Caco-2 (cell line): Measurements from ENCODE around the gene MED8. TPM values are rescaled to one million over a fixed set of nuclear protein-coding genes. Genes with fewer than 3 reads are reported as not detected.
A peak's percentile ranks its signal among the peaks of the same experiment; 100 is the strongest.
"Not testable (repeated sequence)": the region's sequence is repeated elsewhere in the genome, so short reads cannot be mapped to it uniquely, and the experiment has no call there.

Experiments
- BruUV-seq: library from RNA; stranded (reverse); fragments of 400-500 nt; replicated peaks from 2 replicates; lab custom pipeline; 2021; lab: Mats Ljungman, UMichigan
- CTCF ChIA-PET: fragments of 300-600 bp; sonication (Branson Sonifier 250); formaldehyde crosslinking; loops from one replicate; lab custom pipeline; 2022; ENCODE audit warnings: antibody characterized with exemption; lab: Charles Lee
- POLR2A ChIA-PET: fragments of 300-600 bp; sonication (Branson Sonifier 250); formaldehyde crosslinking; loops from one replicate; lab custom pipeline; 2022; ENCODE audit warnings: antibody characterized with exemption; lab: Charles Lee
- DNase-seq, 2 experiments: peaks; one replicate each; pipeline versions ENCODE4 v3.0.0 to v3.0.0-alpha.2; 2020 to 2022
- H3K27me3 ChIP-seq: replicated peaks from 2 replicates; pipeline ENCODE4 v1.6.0; 2011; ENCODE audit warnings: low read length; ENCODE audit not compliant: control insufficient read depth, insufficient read depth
- H3K36me3 ChIP-seq: 2 replicates; pipeline ENCODE4 v1.5.1; 2011; ENCODE audit warnings: low read length; ENCODE audit not compliant: control insufficient read depth, insufficient read depth
- H3K4me1 ChIP-seq: fragments of 250-450 bp; sonication (Bioruptor Pico); 2 replicates; pipeline ENCODE4 v1.5.1; 2020; ENCODE audit warnings: mild to moderate bottlenecking
- H3K4me3 ChIP-seq: 2 replicates; pipeline ENCODE4 v1.5.1; 2011; ENCODE audit warnings: low read depth, mild to moderate bottlenecking, control low read depth, low read length
- H3K9me3 ChIP-seq: fragments of 250-450 bp; sonication (Bioruptor Pico); 2 replicates; pipeline ENCODE4 v1.5.1; 2020; ENCODE audit warnings: mild to moderate bottlenecking, moderate library complexity
- H3K27ac Mint-ChIP-seq: one replicate; pipeline ENCODE4 v1.8.0; 2022; ENCODE audit warnings: mixed read lengths; ENCODE audit not compliant: unreplicated experiment
- H3K27me3 Mint-ChIP-seq: one replicate; pipeline ENCODE4 v1.8.0; 2022; ENCODE audit warnings: mixed read lengths; ENCODE audit not compliant: insufficient read depth, unreplicated experiment
- H3K36me3 Mint-ChIP-seq: one replicate; pipeline ENCODE4 v1.8.0; 2022; ENCODE audit warnings: mild to moderate bottlenecking, mixed read lengths; ENCODE audit not compliant: insufficient read depth, unreplicated experiment
- H3K4me1 Mint-ChIP-seq: one replicate; pipeline ENCODE4 v1.8.0; 2022; ENCODE audit warnings: low read depth, mixed read lengths; ENCODE audit not compliant: unreplicated experiment
- H3K4me3 Mint-ChIP-seq: one replicate; pipeline ENCODE4 v1.8.0; 2022; ENCODE audit warnings: mild to moderate bottlenecking, moderate library complexity, mixed read lengths; ENCODE audit not compliant: unreplicated experiment
- H3K9me3 Mint-ChIP-seq: one replicate; pipeline ENCODE4 v1.8.0; 2022; ENCODE audit warnings: mixed read lengths; ENCODE audit not compliant: unreplicated experiment
- intact Hi-C: fragments of 100-400 bp; cut with micrococcal nuclease; formaldehyde crosslinking; loops from one replicate; pipeline ENCODE4 v1.10.0; 2022; ENCODE audit not compliant: unreplicated experiment
- total RNA-seq: library from RNA; stranded (reverse); gene quantifications from 2 replicates; pipeline ENCODE4 v1.2.3, GENCODE V29; 2022
- TF ChIP-seq, protein P1 (sequence below), 2 experiments: fragments of 200-600 bp in 1 of 2; IDR thresholded peaks; 1 replicate in 1 of 2; 2 replicates in 1 of 2; pipeline versions ENCODE4 v1.5.1 to v1.8.0; 2011 to 2022; ENCODE audit warnings: antibody characterized with exemption in 1 of 2, control low read depth in 1 of 2, inconsistent platforms in 1 of 2, low read depth in 1 of 2, low read length in 1 of 2, mild to moderate bottlenecking in 1 of 2, moderate library complexity in 1 of 2; ENCODE audit not compliant: insufficient read depth in 1 of 2, severe bottlenecking in 1 of 2, unreplicated experiment in 1 of 2

Gene MED8
- total RNA-seq, 1 experiment from 2014 or later: 35.8 TPM

DNA sequence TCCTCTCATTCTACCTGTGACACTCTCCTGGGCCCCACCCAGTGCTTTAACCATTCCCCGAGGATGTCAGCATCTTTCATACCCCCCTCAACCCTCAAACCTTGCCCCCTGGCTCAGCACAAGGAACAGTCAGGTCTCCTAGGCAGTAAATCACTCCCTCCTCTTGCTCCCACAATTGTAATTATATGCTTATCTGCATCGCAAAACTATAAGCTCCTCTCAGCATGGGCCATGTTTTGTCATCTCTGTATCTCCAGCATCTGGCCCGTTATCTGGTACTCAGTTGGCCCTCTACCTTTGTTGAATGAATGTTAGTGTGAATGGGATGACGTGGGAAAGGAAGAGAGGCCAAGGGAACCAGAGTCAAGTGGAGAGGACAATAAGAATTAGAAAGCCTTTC, 19.0 kb downstream of the MED8 start:
- no peak overlapping the region for H3K4me3 ChIP-seq
- DNase-seq: no peak
- H3K9me3 Mint-ChIP-seq: no peaks in the 10 kb centered on the region
- ChIA-PET POLR2A (no interaction called here), CTCF (no interaction called here)
- H3K27me3 Mint-ChIP-seq: no peaks in the 10 kb centered on the region
- peaks cover 15% of the 10 kb centered on the region for H3K4me1 ChIP-seq
- intact Hi-C loops: no loop called here
- peaks cover 9% of the 10 kb centered on the region for H3K36me3 Mint-ChIP-seq
- peak overlapping the region; percentile 33 for H3K4me3 Mint-ChIP-seq
- BruUV-seq: no TSS peak
- H3K9me3 ChIP-seq: no peaks in the 10 kb centered on the region
- H3K36me3 ChIP-seq: no peaks in the 10 kb centered on the region
- H3K27me3 ChIP-seq: no peaks in the 10 kb centered on the region
- H3K4me1 Mint-ChIP-seq: peaks cover 9% of the 10 kb centered on the region
- H3K27ac Mint-ChIP-seq: no peak overlapping the region
- TF ChIP-seq, protein P1, sequence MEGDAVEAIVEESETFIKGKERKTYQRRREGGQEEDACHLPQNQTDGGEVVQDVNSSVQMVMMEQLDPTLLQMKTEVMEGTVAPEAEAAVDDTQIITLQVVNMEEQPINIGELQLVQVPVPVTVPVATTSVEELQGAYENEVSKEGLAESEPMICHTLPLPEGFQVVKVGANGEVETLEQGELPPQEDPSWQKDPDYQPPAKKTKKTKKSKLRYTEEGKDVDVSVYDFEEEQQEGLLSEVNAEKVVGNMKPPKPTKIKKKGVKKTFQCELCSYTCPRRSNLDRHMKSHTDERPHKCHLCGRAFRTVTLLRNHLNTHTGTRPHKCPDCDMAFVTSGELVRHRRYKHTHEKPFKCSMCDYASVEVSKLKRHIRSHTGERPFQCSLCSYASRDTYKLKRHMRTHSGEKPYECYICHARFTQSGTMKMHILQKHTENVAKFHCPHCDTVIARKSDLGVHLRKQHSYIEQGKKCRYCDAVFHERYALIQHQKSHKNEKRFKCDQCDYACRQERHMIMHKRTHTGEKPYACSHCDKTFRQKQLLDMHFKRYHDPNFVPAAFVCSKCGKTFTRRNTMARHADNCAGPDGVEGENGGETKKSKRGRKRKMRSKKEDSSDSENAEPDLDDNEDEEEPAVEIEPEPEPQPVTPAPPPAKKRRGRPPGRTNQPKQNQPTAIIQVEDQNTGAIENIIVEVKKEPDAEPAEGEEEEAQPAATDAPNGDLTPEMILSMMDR (IDR thresholded peaks at IDR 0.05; ENCODE audit: insufficient read depth in 1 of 2, low read depth in 1 of 2, low read length in 1 of 2, severe bottlenecking in 1 of 2, unreplicated experiment in 1 of 2): no peak

DNA sequence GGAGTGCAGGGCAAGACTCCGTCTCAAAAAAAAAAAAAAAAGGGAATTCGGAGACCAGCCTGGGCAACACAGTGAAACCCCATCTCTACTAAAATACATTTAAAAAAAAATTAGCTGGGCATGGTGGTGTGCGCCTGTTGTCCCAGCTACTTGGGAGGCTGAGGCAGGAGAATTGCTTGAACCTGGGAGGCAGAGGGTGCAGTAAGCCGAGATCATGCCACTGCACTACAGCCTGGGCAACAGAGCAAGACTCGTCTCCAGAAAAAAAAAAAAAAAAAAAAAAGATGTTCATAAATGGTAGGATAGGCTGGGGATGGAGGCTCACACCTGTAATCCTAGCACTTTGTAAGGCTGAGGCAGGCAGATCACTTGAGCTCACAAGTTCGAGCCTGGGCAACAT, 19.8 kb downstream of the MED8 start:
- intact Hi-C loops, H3K4me3 Mint-ChIP-seq: not testable (repeated sequence)
- POLR2A ChIA-PET: interaction anchor here (0.6 to 0.7 kb wide), 2 partner anchors 9 to 404 kb away, joined by 3 to 10 read pairs; no protein-coding TSS in a partner anchor

DNA sequence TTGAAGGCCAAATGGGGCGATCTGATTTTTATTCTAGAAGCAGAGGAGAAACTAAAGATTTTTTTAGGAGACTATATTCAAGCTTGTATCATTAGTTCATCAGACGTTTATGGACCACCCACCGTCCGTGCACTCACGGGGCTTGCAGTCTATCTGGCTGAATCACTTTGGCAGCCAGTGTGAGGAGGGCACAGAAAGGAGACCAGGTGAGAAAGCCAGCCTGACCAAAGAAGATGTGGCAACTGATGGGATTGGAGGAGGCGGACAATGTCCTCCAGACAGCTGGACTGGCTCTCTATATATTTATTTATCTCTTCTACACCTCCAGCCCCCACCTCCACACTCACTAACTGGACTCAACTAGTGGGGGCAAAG, 21.0 kb downstream of the MED8 start:
- Mint-ChIP-seq H3K27me3 (no peaks in the 10 kb centered on the region), H3K4me3 (peak overlapping the region; percentile 79), H3K27ac (peak overlapping the region; percentile 84), H3K4me1 (peaks cover 25% of the 10 kb centered on the region), H3K9me3 (no peaks in the 10 kb centered on the region), H3K36me3 (peaks cover 24% of the 10 kb centered on the region)
- no peaks in the 10 kb centered on the region for H3K9me3 ChIP-seq
- H3K4me1 ChIP-seq: peaks cover 34% of the 10 kb centered on the region
- TSS peak; percentile 86 for BruUV-seq
- intact Hi-C loops: loop anchor here (1.0 kb wide), 2 partner anchors 21 to 46 kb away; partner anchors contain the start of genes MED8 and SZT2
- H3K36me3 ChIP-seq: peaks cover 3% of the 10 kb centered on the region
- ChIA-PET CTCF (interaction anchor here (0.7 to 3.1 kb wide), 3 partner anchors 10 to 142 kb away, joined by 3 to 36 read pairs (median 4); partner anchors contain the start of genes C1orf210 and CDC20), POLR2A (interaction anchor here (0.6 to 2.8 kb wide), 9 partner anchors 8 to 282 kb away, joined by 3 to 19 read pairs (median 6); partner anchors contain the start of genes C1orf210, CDC20, MED8 and TMEM125)
- peak overlapping the region; percentile 76 for H3K4me3 ChIP-seq
- TF ChIP-seq, protein P1 (IDR thresholded peaks at IDR 0.05; ENCODE audit: insufficient read depth in 1 of 2, low read depth in 1 of 2, low read length in 1 of 2, severe bottlenecking in 1 of 2, unreplicated experiment in 1 of 2): no peak
- H3K27me3 ChIP-seq: no peaks in the 10 kb centered on the region
- DNase-seq: peak in 1 of 2 experiments; percentile 24

More for the DNA sequence above, 19.8 kb downstream of the MED8 start:
- peaks cover 23% of the 10 kb centered on the region for H3K4me1 ChIP-seq
- CTCF ChIA-PET: interaction anchor here (0.6 to 1.2 kb wide), 2 partner anchors 44 to 130 kb away, joined by 4 to 10 read pairs; no protein-coding TSS in a partner anchor
- H3K27ac Mint-ChIP-seq, H3K36me3 ChIP-seq, H3K9me3 ChIP-seq, H3K27me3 Mint-ChIP-seq, H3K27me3 ChIP-seq, H3K9me3 Mint-ChIP-seq, DNase-seq, BruUV-seq, H3K4me3 ChIP-seq: not testable (repeated sequence)
- Mint-ChIP-seq H3K4me1 (peaks cover 16% of the 10 kb centered on the region), H3K36me3 (peaks cover 14% of the 10 kb centered on the region)
